Suprapubic skin (tissue), 4 donors: ENCODE data around the gene AAK1.

Experiments
- CTCF ChIP-seq, 2 donors: fragments of 200-600 bp in 1 of 2; fragments of 450-650 bp in 1 of 2; sonication (generic) in 1 of 2; IDR thresholded peaks; one replicate each; pipeline ENCODE4 v1.5.1; 2016 to 2019; ENCODE audit warnings: antibody characterized with exemption in 2 of 2, mild to moderate bottlenecking in 1 of 2, moderate library complexity in 1 of 2
- EP300 ChIP-seq: sonication (generic); formaldehyde crosslinking; IDR thresholded peaks from one replicate; pipeline ENCODE4 v1.6.1; 2017; ENCODE audit warnings: antibody characterized with exemption
- POLR2A ChIP-seq, 2 donors: fragments of 450-650 bp; IDR thresholded peaks; one replicate each; pipeline ENCODE4 v1.6.1; 2017; ENCODE audit warnings: antibody characterized with exemption in 2 of 2, mild to moderate bottlenecking in 2 of 2, moderate library complexity in 2 of 2
- POLR2AphosphoS5 ChIP-seq, 3 donors: sonication (generic); formaldehyde crosslinking; IDR thresholded peaks; one replicate each; pipeline ENCODE4 v1.6.1; 2017; ENCODE audit warnings: antibody characterized with exemption in 3 of 3

- TF ChIP-seq CTCF (IDR thresholded peaks at IDR 0.05) (no peak), POLR2AphosphoS5 (IDR thresholded peaks at IDR 0.05) (no peak), POLR2A (IDR thresholded peaks at IDR 0.05) (no peak), EP300 (no peak)
These were observed 7.1 kb downstream of the AAK1 start for GRCh38 chr2:69636395-69636794.
